GM12873 (cell line): ENCODE data around the gene CCL18.

Source experiments
- CTCF ChIP-seq: IDR thresholded peaks from 2 replicates; pipeline ENCODE4 v1.5.1; 2012; ENCODE audit warnings: low read depth, mild to moderate bottlenecking, moderate library complexity, low read length, control low read depth; ENCODE audit not compliant: insufficient read depth; ENCODE audit errors: missing control alignments

The CCL18 gene

DNA sequence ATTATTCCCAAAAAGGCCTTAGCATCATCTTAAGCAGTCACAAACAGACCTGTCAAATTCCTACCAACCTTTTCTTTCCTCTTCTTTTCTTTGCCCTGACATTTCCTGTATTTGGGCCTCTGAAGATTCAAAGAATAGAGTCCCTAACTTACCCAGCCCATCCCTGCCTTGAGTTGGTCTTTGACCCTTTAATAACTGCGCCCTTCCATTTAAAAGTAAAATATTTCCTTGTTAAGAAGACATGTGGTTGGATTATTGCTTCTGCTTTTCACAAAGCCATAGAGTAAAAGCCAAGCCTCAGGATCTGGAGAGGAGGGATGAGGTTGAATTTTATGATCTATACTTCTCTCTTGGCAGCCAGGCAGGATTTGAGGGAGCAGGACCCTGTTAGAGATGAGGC lies 33.1 kb upstream of the CCL18 start:
- TF ChIP-seq CTCF, result no peak

DNA sequence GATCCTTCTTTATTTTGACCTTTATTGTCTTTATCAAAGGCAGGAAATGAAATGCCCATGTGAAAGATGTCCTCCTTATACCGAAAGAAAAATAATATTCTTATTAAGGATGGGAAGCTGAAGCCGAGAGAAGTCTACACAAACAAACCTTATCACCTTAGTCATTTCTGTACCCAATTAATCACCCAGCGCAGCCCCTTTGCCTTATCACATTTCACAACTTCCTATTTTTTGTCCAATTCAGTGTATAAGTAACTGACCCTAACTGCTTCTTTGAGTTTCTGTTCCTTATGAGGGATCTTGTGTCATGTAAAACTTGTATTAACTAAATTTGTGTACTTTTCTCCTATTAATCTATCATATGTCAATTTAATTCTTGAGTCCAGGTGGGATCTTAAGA lies 29.9 kb upstream of the CCL18 start:
- TF ChIP-seq CTCF, result no peak

GRCh38 chr17:36036235-36036634 lies 27.8 kb upstream of the CCL18 start:
- TF ChIP-seq CTCF, result no peak

DNA sequence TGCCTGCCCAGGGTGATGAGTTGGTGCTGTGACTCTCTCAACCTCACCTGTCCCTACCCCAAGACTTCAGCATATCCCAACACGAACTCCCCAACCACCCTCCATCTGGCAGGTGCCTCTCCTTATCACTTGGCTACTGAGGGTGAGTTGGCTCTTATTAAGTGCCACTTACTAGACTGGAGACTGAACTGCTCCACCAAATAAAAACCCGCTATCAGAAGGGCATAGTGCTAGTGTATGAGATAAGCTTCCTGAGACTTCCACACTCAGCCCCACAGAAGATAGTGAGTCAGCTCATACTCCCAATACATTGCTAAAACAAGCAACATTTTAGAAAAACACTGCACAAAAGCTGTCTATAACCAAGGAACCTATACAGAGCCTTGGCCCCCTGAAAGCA lies 16.0 kb upstream of the CCL18 start:
- TF ChIP-seq CTCF, result no peak

- TF ChIP-seq CTCF, result no peak
These were observed 14.4 kb upstream of the CCL18 start for GRCh38 chr17:36049643-36050042.

- TF ChIP-seq CTCF, result no peak
These were observed 8.9 kb upstream of the CCL18 start for GRCh38 chr17:36055171-36055570.

- TF ChIP-seq CTCF, result no peak
These were observed 8.1 kb upstream of the CCL18 start for GRCh38 chr17:36055921-36056520.

DNA sequence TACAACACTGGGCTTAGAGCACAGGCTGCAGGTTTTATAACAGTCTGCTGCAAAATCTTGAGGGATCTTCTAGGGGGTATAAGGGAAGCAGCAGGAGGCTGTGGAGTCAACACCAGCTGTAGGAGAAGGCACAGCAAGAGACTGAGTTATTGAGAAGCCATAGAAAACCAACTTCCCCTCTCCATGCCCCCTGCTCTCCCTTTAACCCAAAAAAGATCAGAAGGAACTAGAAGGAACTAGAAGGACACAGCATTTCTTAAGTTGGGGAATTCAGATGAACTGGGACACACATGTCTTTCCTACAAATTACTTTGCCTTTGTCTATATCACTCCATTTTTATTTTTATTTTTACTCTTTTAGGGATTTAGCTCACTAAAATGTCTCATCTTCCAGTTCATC lies 6.2 kb upstream of the CCL18 start:
- TF ChIP-seq CTCF, result no peak
